IMR-90 (cell line): ENCODE measurements around the gene PACS1. TPM values are rescaled to one million over a fixed set of nuclear protein-coding genes. Genes with fewer than 3 reads are reported as not detected.

ENCODE experiments used
- ATAC-seq: fragments of 200-7000 bp; cut with Tn5 transposase; 2 replicates; pipeline ENCODE4 v1.9.1; 2020; ENCODE audit warnings: low read depth, mild to moderate bottlenecking, moderate library complexity
- BruUV-seq: library from RNA; stranded (reverse); fragments of 400-500 nt; replicated peaks from 2 replicates; lab custom pipeline; 2021; lab: Mats Ljungman, UMichigan
- CTCF ChIA-PET: fragments of 300-600 bp; formaldehyde crosslinking; extraction: SDS; loops from one replicate; lab custom pipeline; 2021; ENCODE audit warnings: antibody characterized with exemption; lab: Yijun Ruan, JAX
- POLR2A ChIA-PET: fragments of 300-600 bp; sonication (Branson Sonifier 250); formaldehyde crosslinking; loops from one replicate; lab custom pipeline; 2022; ENCODE audit warnings: antibody characterized with exemption; ENCODE audit not compliant: unreplicated experiment; lab: Charles Lee
- DNase-seq: peaks from one replicate; pipeline ENCODE4 v3.0.0; 2013
- H2AFZ ChIP-seq: replicated peaks from 2 replicates; pipeline ENCODE3; 2013; ENCODE audit warnings: low read length, mild to moderate bottlenecking; ENCODE audit not compliant: poor library complexity
- H2AK5ac ChIP-seq: 2 replicates; pipeline ENCODE4 v1.6.1; 2013; ENCODE audit warnings: low read depth, low read length, inconsistent platforms
- H2AK9ac ChIP-seq: replicated peaks from 2 replicates; pipeline ENCODE3; 2013; ENCODE audit warnings: mild to moderate bottlenecking, low read depth, low read length, moderate library complexity; ENCODE audit not compliant: poor library complexity
- H2BK120ac ChIP-seq: 2 replicates; pipeline ENCODE4 v1.6.1; 2013; ENCODE audit warnings: low read depth, low read length, inconsistent platforms
- H2BK15ac ChIP-seq: 3 replicates; pipeline ENCODE4 v1.6.1; 2013; ENCODE audit warnings: low read depth, low read length, inconsistent platforms
- H2BK20ac ChIP-seq: 2 replicates; pipeline ENCODE4 v1.6.1; 2013; ENCODE audit warnings: low read depth, mild to moderate bottlenecking, inconsistent platforms, low read length, moderate library complexity
- H2BK5ac ChIP-seq: 2 replicates; pipeline ENCODE4 v1.6.1; 2013; ENCODE audit warnings: mild to moderate bottlenecking, low read depth, low read length, inconsistent platforms; ENCODE audit not compliant: poor library complexity, severe bottlenecking
- H3K14ac ChIP-seq: replicated peaks from 2 replicates; pipeline ENCODE4 v1.6.1; 2013; ENCODE audit warnings: low read depth, low read length, inconsistent platforms
- H3K18ac ChIP-seq: 2 replicates; pipeline ENCODE4 v1.6.1; 2013; ENCODE audit warnings: low read depth, low read length, control low read depth
- H3K23ac ChIP-seq: 2 replicates; pipeline ENCODE4 v1.6.1; 2013; ENCODE audit warnings: low read depth, low read length, inconsistent platforms
- H3K27ac ChIP-seq: 2 replicates; pipeline ENCODE4 v1.5.1; 2013; ENCODE audit warnings: mild to moderate bottlenecking, control low read depth, low read length; ENCODE audit not compliant: insufficient read depth
- H3K27me3 ChIP-seq: 2 replicates; pipeline ENCODE4 v1.6.1; 2013; ENCODE audit warnings: low read length; ENCODE audit not compliant: control insufficient read depth, insufficient read depth
- H3K36me3 ChIP-seq: 2 replicates; pipeline ENCODE4 v1.6.1; 2013; ENCODE audit warnings: low read length, mixed read lengths; ENCODE audit not compliant: control insufficient read depth, insufficient read depth
- H3K4ac ChIP-seq: 2 replicates; pipeline ENCODE4 v1.6.1; 2013; ENCODE audit warnings: low read depth, low read length, inconsistent platforms
- H3K4me1 ChIP-seq: 2 replicates; pipeline ENCODE4 v1.6.1; 2013; ENCODE audit warnings: low read length, mixed read lengths; ENCODE audit not compliant: control insufficient read depth, insufficient read depth
- H3K4me2 ChIP-seq: 2 replicates; pipeline ENCODE4 v1.6.1; 2013; ENCODE audit warnings: low read depth, mild to moderate bottlenecking, control low read depth, low read length, moderate library complexity
- H3K4me3 ChIP-seq: 2 replicates; pipeline ENCODE4 v1.5.1; 2013; ENCODE audit warnings: low read depth, mild to moderate bottlenecking, control low read depth, low read length, moderate library complexity; ENCODE audit not compliant: insufficient read depth
- H3K56ac ChIP-seq: 2 replicates; pipeline ENCODE4 v1.6.1; 2013; ENCODE audit warnings: low read length, inconsistent platforms; ENCODE audit not compliant: insufficient read depth; ENCODE audit errors: extremely low read depth
- H3K79me1 ChIP-seq, 2 experiments: 2 replicates each; pipeline ENCODE4 v1.6.1; 2013; ENCODE audit warnings: low read length in 2 of 2, inconsistent platforms in 1 of 2, low read depth in 1 of 2
- H3K9ac ChIP-seq: 2 replicates; pipeline ENCODE4 v1.6.1; 2013; ENCODE audit warnings: low read depth, low read length, control low read depth
- H3K9me1 ChIP-seq: 2 replicates; pipeline ENCODE4 v1.6.1; 2013; ENCODE audit warnings: low read length, inconsistent platforms; ENCODE audit not compliant: insufficient read depth
- H3K9me3 ChIP-seq: 2 replicates; pipeline ENCODE4 v1.6.1; 2013; ENCODE audit warnings: low read length; ENCODE audit not compliant: control insufficient read depth, insufficient read depth
- H4K20me1 ChIP-seq: 2 replicates; pipeline ENCODE4 v1.6.1; 2013; ENCODE audit warnings: low read length, inconsistent platforms; ENCODE audit not compliant: insufficient read depth
- H4K5ac ChIP-seq: 2 replicates; pipeline ENCODE4 v1.6.1; 2013; ENCODE audit warnings: mild to moderate bottlenecking, low read depth, low read length, control low read depth
- H4K8ac ChIP-seq, 2 experiments: 2 replicates each; pipeline ENCODE4 v1.6.1; 2013; ENCODE audit warnings: low read depth in 2 of 2, low read length in 2 of 2, control low read depth in 1 of 2, inconsistent platforms in 1 of 2
- H4K91ac ChIP-seq: 2 replicates; pipeline ENCODE4 v1.6.1; 2013; ENCODE audit warnings: low read depth, low read length, inconsistent platforms; ENCODE audit not compliant: insufficient read depth
- BHLHE40 ChIP-seq: fragments of 150-350 bp; IDR thresholded peaks from 2 replicates; pipeline ENCODE4 v1.6.1; 2016; ENCODE audit warnings: mild to moderate bottlenecking, low read depth, low read length
- CEBPB ChIP-seq: IDR thresholded peaks from 2 replicates; pipeline ENCODE4 v1.6.1; 2012; ENCODE audit warnings: low read depth, low read length, improper control_type of control experiment
- MAFK ChIP-seq: IDR thresholded peaks from 2 replicates; pipeline ENCODE4 v1.6.1; 2012; ENCODE audit warnings: low read depth, low read length, improper control_type of control experiment
- dilution Hi-C: fragments of 300-500 bp; cut with HindIII; formaldehyde crosslinking; loops from one replicate; pipeline ENCODE4 v1.14.3; 2018; ENCODE audit warnings: low sequenced_read_pairs; ENCODE audit not compliant: unreplicated experiment
- in situ Hi-C: fragments of 300-500 bp; cut with MboI; formaldehyde crosslinking; loops from 3 replicates; pipeline ENCODE4 v1.14.3; 2019; ENCODE audit warnings: low sequenced_read_pairs, inconsistent platforms, mixed read lengths
- intact Hi-C: fragments of 100-400 bp; cut with micrococcal nuclease; formaldehyde crosslinking; loops from 2 replicates; pipeline ENCODE4 v1.10.0; 2022
- polyA plus RNA-seq, 3 experiments: library from polyadenylated mRNA; depleted of rRNA; stranded (reverse); fragments of >200 nt; gene quantifications; 2 replicates each; pipeline ENCODE4 v1.2.3, GENCODE V29; 2012; ENCODE audit warnings: low replicate concordance in 1 of 3
- total RNA-seq: library from RNA; depleted of rRNA; stranded (reverse); fragments of >200 nt; gene quantifications from 2 replicates; pipeline ENCODE4 v1.2.3, GENCODE V29; 2012

Gene PACS1
- total and polyA plus RNA-seq, 2 of the 4 experiments (the other 2 are of a cell fraction), result 7.3 to 32.0 TPM

DNA sequence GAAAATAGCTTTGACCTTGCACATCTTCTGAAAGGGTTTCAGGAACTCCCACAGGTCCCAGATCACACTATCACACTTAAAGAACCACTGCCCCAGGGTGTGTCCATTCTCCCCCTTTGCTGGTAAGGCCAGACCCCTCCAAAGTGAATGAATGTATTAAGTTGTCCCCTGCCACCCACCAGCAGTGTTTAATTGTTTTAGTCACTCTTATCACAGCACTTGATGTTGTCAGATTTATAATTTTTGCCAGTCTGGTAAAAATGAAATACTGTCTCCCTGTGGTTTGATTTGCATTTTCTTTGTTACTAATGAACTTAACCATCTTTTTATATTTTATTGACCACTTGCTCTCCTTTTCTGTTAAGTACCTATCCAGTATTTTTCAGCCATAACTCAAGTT lies 108.8 kb downstream of the PACS1 start:
- Histone ChIP-seq H4K91ac (no peak overlapping the region), H4K8ac (no peak overlapping the region), H2BK120ac (no peak overlapping the region), H3K18ac (no peak overlapping the region), H2AK5ac (no peak overlapping the region), H2AK9ac (no peak overlapping the region), H3K56ac (no peak overlapping the region), H3K9me3 (no peaks in the 10 kb centered on the region), H3K4me1 (no peaks in the 10 kb centered on the region), H4K5ac (no peak overlapping the region), H4K20me1 (peaks cover 17% of the 10 kb centered on the region; the same call in 1 of the 2 replicates), H2BK15ac (no peak overlapping the region), H3K36me3 (no peaks in the 10 kb centered on the region), H3K9me1 (0 out of 2 replicates have a peak, but pooled peaks cover 5% of the 10 kb centered on the region), H3K4ac (no peak overlapping the region), H2BK5ac (no peak overlapping the region), H3K4me2 (no peak overlapping the region), H3K4me3 (no peak overlapping the region), H3K23ac (no peak overlapping the region), H3K27ac (no peak overlapping the region), H2BK20ac (no peak overlapping the region), H2AFZ (no peak overlapping the region), H3K14ac (no peak overlapping the region), H3K79me1 (peaks cover 25 to 26% of the 10 kb centered on the region in 2 experiments), H3K27me3 (no peaks in the 10 kb centered on the region), H3K9ac (no peak overlapping the region)
- no TSS peak for BruUV-seq
- ChIA-PET POLR2A (no interaction called here), CTCF (no interaction called here)
- TF ChIP-seq CEBPB, result no peak
- no peak for TF ChIP-seq MAFK
- TF ChIP-seq BHLHE40, result no peak
- dilution Hi-C loops, result no loop called here
- DNase-seq (no peak), ATAC-seq (no peak)
- intact Hi-C loops, result loop anchor here (5.0 kb wide), 1 partner anchor 37 kb away; no protein-coding TSS in a partner anchor
- in situ Hi-C loops, result no loop called here
